Measurements from ENCODE around the gene RPTOR. TPM values are rescaled to one million over a fixed set of nuclear protein-coding genes. Genes with fewer than 3 reads are reported as not detected.

Gene RPTOR
- total RNA-seq, 1 experiment from 2014 or later = 25.1 TPM

GRCh38 chr17:80653856-80654255 lies 109.2 kb downstream of the RPTOR start:
- no peak overlapping the region for H3K4me2 ChIP-seq (ENCODE audit: insufficient read depth, insufficient read length, low read length)
- no peak overlapping the region for H3K23ac ChIP-seq (ENCODE audit: insufficient read length, low read depth, low read length)
- H3K56ac ChIP-seq (ENCODE audit: insufficient read length, low read depth, low read length) = no peak overlapping the region
- H3K27me3 Mint-ChIP-seq (ENCODE audit: low read depth) = no peaks in the 10 kb centered on the region; the same call in 1 of the 2 replicates
- peaks cover 2% of the 10 kb centered on the region; the same call in 1 of the 2 replicates for H3K79me2 ChIP-seq (ENCODE audit: insufficient read depth, low read length)
- no peaks in the 10 kb centered on the region for H4K20me1 ChIP-seq (ENCODE audit: control insufficient read depth, insufficient read depth, insufficient read length)
- no peak overlapping the region for H3K18ac ChIP-seq (ENCODE audit: insufficient read length, low read depth, low read length)
- no peak for DNase-seq
- H3K79me1 ChIP-seq (ENCODE audit: insufficient read depth, low read depth, low read length, poor library complexity, severe bottlenecking) = no peaks in the 10 kb centered on the region
- H2BK5ac ChIP-seq (ENCODE audit: insufficient read length, low read length) = no peak overlapping the region
- H2BK20ac ChIP-seq (ENCODE audit: low read depth, low read length, poor library complexity, severe bottlenecking) = no peak overlapping the region
- peaks cover 2% of the 10 kb centered on the region for H3K4me1 ChIP-seq (ENCODE audit: insufficient read depth, low read length)
- H3K4me3 Mint-ChIP-seq = no peak overlapping the region
- H3K23me2 ChIP-seq (ENCODE audit: insufficient read length, low read depth, low read length, poor library complexity, severe bottlenecking) = no peaks in the 10 kb centered on the region
- H2AFZ ChIP-seq (ENCODE audit: low read length) = no peak overlapping the region
- no peak overlapping the region for H2AK5ac ChIP-seq (ENCODE audit: insufficient read length, low read length)
- H2BK120ac ChIP-seq (ENCODE audit: low read depth, low read length, poor library complexity, severe bottlenecking) = no peak overlapping the region
- H4K91ac ChIP-seq (ENCODE audit: insufficient read length, low read depth, low read length) = no peak overlapping the region
- no peak overlapping the region for H3K27ac ChIP-seq (ENCODE audit: insufficient read length, low read depth, low read length)
- H3K9ac ChIP-seq (ENCODE audit: extremely low read depth, insufficient read length, low read length) = no peak overlapping the region
- TF ChIP-seq CTCF (conservative IDR thresholded peaks at IDR 0.05) = no peak
- no peak overlapping the region for H3K27ac Mint-ChIP-seq
- no peak overlapping the region for H3K4ac ChIP-seq (ENCODE audit: low read depth, low read length)
- H2BK12ac ChIP-seq (ENCODE audit: insufficient read length, low read depth, low read length) = no peak overlapping the region
- no peak overlapping the region for H3K14ac ChIP-seq (ENCODE audit: insufficient read depth, low read length)
- no peaks in the 10 kb centered on the region for H3K9me3 Mint-ChIP-seq
- H3K4me1 Mint-ChIP-seq = peaks cover 26 to 34% of the 10 kb centered on the region in 2 experiments
- no peak overlapping the region for H4K5ac ChIP-seq (ENCODE audit: insufficient read length, low read depth, low read length)
- no peak overlapping the region for H3T11ph ChIP-seq (ENCODE audit: low read length)
- no peak overlapping the region for H4K8ac ChIP-seq (replicated peaks; ENCODE audit: insufficient read length, low read depth, low read length)
- WGBS (ENCODE audit: extremely low coverage, insufficient read length, low lambda C conversion rate) = no CpG with 5 or more reads among the region's 6 CpGs
- H3K27me3 ChIP-seq (ENCODE audit: insufficient read depth, low read length) = no peaks in the 10 kb centered on the region
- no peak overlapping the region for H2BK15ac ChIP-seq (ENCODE audit: low read depth, low read length)
- H3K36me3 Mint-ChIP-seq (ENCODE audit: insufficient read depth in 1 of 3, low read depth in 3 of 3) = peaks cover 0 to 1% (median 0%) of the 10 kb centered on the region in 3 experiments; a peak in 1 of 7 replicates
- H3K9me3 ChIP-seq (ENCODE audit: control insufficient read depth, low read depth, low read length) = no peaks in the 10 kb centered on the region

Measured in H9 (cell line).